Measurements from ENCODE around the gene HNRNPD.

DNA sequence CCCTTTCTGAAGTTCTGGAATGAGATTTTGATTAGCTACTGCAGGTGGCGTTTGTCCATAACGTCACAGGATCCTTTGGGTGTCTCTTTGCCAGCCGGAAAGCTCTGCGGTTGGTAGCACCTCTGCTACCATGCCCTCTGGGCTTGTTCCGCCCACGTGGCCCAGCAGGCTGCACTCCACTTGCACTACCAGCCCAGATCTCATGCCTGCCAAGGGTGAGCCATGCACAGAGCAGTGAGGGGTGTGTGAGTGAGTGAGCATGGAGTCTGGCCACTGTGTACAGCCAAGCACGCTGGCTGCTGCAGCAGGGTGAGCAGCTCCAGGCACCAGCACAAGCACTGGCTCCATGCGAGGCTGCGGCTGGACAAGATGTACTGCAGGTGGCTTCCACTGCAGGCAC is 6.6 kb upstream of the HNRNPD start:
- TF ChIP-seq, protein P1, sequence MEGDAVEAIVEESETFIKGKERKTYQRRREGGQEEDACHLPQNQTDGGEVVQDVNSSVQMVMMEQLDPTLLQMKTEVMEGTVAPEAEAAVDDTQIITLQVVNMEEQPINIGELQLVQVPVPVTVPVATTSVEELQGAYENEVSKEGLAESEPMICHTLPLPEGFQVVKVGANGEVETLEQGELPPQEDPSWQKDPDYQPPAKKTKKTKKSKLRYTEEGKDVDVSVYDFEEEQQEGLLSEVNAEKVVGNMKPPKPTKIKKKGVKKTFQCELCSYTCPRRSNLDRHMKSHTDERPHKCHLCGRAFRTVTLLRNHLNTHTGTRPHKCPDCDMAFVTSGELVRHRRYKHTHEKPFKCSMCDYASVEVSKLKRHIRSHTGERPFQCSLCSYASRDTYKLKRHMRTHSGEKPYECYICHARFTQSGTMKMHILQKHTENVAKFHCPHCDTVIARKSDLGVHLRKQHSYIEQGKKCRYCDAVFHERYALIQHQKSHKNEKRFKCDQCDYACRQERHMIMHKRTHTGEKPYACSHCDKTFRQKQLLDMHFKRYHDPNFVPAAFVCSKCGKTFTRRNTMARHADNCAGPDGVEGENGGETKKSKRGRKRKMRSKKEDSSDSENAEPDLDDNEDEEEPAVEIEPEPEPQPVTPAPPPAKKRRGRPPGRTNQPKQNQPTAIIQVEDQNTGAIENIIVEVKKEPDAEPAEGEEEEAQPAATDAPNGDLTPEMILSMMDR (IDR thresholded peaks at IDR 0.05; ENCODE audit: low read depth, low read length): no peak
- TF ChIP-seq MAX (IDR thresholded peaks at IDR 0.05; ENCODE audit: low read depth, low read length) (no peak), POLR2A (IDR thresholded peaks at IDR 0.05; ENCODE audit: extremely low read depth, insufficient read length) (no peak)
